Activated effector memory CD4-positive, alpha-beta T cell treated with Interleukin-2 at 50 U/mL for 16 hours (primary cell): ENCODE data around the gene PPAT.
"Not testable (repeated sequence)": the region's sequence is repeated elsewhere in the genome, so short reads cannot be mapped to it uniquely, and the experiment has no call there.

Experiments
- DNase-seq: peaks from one replicate; pipeline ENCODE4 v3.0.0-alpha.2; 2020

PPAT gene

DNA sequence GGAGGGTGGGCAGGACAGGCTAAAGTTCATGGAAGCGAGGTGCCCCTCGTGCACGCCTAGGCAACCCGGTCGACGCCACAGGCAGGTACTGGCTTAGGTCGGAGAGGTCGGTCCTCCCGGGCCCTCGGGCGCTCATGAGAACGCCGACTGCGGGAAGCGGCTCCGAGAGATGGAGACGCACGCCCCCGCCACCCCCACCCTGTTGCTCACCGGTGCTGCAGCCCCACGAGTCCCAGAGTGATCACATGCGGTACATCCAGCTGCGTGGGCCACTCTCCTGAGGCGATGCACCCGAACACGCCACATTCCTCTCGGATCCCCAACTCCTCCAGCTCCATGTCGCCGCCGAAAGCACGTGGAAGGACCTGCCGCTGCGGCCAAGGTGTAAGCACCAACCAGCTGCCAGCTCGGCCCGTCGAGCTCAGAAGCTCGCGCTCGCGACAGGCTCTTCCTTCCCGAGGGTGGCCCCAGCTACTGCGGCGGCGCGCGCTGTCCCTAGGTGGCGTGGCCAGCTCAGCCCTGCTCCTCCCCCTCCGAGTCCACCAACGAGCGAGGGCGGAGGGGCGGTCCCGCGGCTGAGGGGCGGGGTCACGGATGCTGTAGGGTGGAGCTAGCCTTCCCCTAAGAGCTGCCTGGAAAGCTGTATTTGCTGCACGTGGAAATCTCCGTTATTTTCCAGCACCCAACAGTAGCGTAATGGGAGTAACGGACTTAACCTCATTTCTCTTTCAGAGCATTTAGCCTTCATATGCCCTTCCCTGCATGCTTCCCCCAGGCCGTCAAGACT is at the start of gene PPAT:
Gene PPAT, minus strand, starts transcription at position 476 of the 787 bp plus-strand sequence. Its CDS starts 138 bp downstream, at position 338.
- DNase-seq = peak; percentile 97

DNA sequence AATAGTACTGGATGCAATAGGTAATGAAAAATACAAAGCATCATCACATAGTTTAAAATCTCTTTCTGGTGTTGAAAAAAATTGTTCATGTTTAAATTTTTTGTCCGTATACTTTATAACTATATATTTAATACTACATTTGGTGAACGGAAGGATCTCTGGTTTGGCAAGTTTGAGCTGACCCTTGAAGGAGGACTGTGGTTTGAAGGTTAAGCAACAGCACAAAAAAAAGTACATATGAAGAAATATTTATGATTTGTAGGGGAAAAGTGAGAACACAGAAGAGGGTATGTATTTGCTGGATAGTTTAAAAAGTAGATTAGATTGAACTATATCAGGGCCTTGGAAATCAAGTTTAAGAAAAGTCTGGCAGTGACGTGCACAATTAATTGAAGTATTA is 45.3 kb upstream of the PPAT start:
- no peak for DNase-seq

DNA sequence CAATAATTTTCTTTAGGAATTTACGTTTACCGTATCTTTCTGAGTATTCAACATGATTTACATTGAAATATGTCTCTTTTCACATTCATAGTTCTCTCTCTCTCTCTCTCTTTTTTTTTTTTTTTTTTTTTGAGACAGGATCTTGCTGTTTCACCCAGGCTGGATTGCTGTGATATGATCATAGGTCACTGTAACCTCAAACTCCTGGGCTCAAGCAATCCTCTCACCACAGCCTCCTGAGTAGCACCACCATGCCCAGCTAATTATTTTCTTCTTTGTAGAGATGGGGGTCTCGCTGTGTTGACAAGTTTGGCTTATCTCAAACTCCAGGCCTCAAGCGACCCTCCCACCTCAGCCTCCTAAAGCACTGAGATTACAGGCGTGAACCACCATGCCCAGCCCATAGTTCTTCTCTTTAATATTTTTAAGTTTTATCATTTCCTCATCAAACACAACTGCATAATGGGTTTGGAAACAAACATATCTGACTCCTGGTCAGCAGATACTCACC is 41.8 kb upstream of the PPAT start:
- no peak for DNase-seq

DNA sequence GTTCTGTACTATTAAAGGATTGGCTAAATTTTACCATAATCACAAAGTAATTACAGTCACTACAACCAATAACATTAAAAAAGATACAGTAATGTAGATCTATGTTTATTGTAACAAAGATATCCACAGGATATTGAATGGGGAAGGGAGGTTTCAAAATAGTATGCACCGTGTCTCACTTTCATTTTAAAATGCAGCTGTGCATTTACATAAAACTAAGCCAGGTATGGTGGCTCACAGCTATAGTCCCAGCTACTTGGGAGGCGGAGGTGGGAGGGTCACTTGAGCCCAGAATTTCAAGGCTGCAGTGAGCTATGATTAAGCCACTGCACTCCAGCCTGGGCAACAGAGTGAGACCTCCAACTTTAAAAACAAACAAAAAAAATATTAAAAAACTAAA is 40.5 kb upstream of the PPAT start:
- DNase-seq = no peak

DNA sequence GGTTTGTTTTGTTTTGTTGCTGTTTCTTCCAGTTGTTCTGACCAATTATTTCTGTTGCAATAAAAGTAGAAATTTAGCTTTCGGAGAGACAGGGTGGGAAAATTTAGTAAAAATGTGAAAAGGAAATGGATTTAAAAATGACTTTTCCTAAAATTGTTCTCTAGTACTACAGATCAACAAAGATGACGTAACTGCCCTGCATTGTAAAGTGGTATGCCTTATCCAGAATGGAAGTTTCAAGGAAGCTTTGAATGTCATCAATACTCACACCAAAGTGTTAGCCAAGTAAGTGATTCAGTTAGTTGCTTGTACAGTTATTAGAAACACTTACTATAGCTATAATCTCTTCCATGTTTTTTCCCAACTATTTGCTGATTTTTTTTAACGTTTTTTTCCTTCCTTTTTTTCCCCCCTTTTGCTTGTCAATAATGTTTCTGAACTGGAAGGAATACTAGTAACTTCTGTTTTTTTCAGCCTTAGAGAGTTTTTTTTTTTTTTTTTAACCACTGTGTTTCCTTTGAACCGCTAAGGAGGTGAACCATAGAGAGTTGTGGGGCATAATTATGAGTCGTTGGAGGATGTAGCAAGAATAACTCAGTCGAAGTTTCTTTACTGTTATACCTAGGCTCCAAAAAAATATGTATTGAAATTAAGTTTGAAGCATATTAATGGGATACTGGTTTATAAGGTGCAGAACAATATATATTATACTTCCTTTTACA is 34.2 kb upstream of the PPAT start:
- DNase-seq = no peak

DNA sequence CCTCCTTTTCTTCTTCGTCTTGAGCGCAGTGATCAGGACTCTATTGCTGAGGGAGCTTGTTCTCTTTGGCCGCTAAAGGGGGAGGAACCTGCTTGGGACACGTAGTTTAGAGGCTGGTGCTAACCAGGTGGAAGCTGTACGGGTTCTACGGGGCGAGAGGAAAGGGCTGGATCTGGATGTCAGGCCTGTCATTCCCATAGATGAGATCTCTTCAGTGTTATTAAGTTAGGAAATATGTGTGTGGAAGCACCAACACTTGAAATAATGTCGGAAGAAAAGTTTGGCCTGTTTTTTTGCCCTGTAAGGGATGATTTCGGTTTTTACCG is 32.6 kb upstream of the PPAT start:
- no peak for DNase-seq

DNA sequence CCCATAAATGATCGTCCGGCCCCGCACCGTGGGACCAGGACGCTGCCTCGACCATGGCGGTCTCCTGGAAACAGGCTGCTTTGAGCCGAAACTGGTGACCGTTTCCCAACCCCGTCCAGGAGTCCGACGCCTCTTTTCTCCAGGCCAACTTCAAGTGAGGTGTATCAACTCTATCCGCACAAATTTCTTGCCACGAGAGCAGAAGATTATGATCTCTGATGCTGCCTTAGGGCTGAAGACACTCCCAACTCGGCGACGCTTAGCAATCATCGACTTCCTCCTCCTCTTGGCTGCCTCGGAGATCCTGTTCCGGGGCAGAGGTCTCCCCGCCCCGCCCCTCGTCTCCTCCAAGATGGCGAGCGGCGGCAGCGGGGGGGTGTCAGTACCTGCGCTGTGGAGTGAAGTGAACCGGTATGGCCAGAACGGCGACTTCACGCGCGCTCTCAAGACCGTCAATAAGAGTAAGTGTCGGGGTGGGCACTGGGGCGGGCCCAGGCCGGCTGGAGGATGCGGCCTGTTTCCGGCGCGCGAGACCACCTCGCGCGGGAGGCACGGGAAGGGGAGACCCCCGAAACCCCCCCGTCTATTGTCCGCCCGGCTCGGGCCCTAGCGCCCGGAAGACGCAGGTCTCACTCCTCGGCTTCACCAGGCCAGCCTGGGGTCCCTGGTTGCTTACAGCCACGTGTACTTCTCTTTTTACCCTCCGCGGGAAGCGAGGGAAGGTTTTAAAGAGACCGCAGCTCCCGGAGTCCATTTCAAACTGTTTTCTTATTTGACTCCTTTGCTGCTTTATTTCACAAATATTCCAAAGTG is 32.1 kb upstream of the PPAT start, which contains the start of gene SRP72:
Gene SRP72, plus strand, starts transcription at position 334 of the 813 bp plus-strand sequence. Its CDS starts 19 bp downstream, at position 353.
- DNase-seq = peak; percentile 86

DNA sequence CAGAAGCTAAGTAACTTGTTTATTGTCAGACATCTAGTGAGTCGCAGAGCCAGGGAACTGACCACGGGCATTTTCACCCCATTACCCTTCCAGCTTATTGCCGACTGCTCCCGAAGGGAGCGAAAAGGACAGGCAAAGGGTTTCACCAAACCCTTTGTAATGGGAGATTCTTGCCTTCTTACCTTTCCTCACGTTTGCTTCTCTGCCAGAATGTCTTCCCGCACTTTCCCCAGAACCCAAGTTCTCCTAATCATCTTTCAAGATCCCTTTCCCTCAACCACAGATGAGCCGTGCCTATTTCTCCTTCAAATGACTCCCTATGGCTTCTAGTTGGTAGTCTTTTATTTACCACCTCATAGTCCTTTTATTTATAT is 31.5 kb upstream of the PPAT start:
- DNase-seq = no peak

DNA sequence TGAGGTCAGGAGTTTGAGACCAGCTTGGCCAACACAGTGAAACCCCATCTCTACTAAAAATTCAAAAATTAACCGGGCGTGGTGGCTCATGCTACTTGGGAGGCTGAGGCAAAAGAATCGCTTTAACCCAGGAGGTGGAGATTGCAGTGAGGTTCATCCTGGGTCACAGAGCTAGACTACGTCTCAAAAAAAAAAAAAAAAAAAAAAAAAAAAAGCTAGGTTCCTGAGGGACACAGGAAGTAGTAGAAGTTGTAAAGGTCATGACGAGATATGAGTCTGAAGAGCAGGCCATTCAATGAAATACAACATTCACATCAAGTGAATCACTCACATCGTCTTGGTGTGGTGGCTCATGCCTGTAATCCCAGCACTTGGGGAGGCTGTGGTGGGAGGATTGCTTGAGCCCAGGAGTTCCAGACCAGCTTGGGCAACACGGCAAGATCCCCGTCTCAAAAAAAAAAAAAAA is 30.9 kb upstream of the PPAT start:
- DNase-seq = not testable (repeated sequence)

DNA sequence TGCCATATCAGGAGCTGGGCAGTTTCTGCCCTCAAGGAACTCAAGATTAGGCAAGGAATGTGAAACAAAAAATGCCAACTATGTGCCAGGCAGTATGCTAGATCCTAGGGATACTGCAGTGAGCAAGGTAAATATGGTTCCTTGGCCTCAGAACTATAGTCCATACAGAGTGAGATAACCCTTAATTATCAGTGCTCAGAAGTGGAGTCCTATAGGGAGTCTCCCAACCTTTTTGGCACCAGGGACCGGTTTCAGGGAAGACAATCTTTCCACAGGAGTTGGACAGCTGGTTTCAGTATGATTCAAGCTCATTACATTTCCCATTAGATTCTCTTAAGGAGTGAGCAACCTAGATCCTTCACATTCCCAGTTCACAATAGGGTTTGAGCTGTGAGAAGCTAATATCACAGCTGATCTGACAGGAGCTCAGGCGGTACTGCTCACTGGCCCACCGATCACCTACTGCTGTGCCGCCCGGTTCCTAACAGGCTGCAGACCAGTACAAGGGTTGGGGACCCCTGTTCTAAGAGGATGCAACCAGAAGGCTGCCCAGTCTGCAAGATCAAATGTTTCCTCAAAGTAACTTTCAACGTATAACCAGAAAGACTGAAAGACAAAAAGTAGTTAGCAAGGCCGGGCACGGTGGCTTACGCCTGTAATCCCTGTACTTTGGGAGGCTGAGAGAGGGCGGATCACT is 30.3 kb upstream of the PPAT start:
- no peak for DNase-seq

DNA sequence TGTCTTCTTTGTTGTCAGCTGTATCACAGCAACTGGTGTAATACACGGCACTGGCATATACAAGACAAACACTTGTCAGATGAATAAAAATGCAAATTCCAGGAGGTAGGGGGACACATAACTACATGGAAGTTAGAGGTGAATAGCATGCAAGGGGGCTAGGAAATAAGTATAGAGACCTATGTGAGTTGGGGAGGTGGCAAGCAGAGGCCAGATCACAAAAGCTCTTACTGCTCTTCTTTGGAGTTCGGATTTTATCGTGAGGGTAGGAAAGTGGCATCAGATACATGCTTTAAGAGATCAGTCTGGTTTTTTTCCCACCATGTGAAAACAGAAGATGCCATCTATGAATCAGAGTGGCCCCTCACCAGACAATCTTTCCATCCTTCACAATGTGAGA is 29.2 kb upstream of the PPAT start:
- no peak for DNase-seq

DNA sequence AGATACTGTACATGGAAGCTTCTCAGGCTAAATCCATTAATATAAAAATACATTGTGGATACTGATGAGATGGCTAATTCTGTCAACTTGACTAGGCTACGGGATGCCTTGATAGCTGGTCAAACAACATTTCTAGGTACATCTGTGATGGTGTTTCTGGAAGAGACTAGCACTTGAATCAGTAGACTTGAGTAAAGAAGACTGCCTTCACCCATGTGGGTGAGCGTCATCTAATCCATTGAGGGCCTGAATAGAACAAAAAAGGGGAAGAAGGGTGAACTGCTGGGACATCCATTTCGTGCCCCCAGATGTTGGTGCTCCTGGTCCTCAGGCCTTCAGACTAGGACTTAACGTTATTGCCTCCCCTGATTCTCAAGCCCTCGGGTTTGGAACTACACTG is 28.3 kb upstream of the PPAT start:
- DNase-seq = no peak

DNA sequence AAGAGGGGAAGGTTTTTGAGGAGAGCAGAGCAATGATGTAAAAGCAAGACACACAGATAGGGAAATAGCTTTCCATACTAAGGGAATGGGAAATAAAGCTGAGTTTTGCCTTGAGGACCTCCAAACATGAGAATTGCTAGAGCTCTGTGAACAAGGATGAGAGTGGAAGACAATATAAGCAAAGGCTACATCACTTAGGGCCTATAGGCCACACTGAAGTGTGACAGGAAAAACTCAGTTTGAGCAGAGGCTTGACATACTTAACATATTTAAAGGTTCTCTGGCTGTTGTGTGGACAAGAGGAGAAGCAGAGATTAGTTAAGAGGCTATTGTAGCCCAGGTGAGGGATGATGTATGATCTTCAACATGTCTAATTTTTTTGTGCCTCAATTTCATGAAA is 26.7 kb upstream of the PPAT start:
- no peak for DNase-seq

DNA sequence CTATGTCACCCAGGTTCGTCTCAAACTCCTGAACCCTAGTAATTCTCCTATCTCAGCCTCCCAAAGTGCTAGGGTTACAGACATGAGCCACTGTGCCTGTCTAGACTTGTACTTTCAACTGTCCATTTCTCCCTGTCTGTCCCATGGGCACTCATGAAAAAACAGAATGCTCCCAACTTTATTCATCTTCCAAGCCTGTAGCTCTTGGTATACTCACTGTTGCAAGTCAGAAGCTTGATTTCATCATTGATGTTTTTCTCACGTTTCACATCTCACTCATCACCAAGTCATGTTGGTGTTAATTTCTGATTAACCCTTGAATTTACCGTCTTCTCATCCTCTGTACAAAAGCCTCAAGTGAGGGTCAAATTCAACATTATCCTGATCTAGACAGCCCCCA is 24.7 kb upstream of the PPAT start:
- DNase-seq = no peak

DNA sequence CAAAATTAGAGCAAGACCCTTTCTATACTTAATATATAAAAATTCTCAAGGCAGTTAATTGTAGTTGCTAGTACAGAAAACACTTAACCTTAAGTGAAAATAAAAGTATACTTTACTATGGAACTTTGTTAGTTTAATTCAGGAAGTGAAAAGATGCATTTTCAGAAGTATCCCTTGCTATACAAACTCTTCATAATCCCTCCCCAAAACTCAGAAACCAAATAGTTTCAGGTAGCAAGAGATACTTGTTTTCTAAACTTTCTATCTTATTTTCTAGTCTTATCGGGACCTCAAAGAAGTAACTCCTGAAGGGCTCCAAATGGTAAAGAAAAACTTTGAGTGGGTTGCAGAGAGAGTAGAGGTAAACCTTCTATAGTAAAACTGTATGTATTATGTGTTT is 14.9 kb upstream of the PPAT start:
- DNase-seq = no peak

DNA sequence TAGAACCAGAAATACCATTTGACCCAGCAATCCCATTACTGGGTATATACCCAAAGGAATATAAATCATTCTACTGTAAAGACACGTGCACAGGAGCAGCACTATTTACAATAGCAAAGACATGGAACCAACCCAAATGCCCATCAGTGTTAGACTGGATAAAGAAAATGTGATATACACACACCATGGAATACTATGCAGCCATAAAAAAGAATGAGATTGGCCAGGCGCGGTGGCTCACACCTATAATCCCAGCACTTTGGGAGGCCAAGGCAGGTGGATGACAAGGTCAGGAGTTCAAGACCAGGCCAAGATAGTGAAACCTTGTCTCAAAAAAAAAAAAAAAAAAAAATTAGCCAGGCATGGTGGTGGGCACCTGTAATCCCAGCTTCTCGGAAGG is 14.1 kb upstream of the PPAT start:
- DNase-seq = not testable (repeated sequence)

DNA sequence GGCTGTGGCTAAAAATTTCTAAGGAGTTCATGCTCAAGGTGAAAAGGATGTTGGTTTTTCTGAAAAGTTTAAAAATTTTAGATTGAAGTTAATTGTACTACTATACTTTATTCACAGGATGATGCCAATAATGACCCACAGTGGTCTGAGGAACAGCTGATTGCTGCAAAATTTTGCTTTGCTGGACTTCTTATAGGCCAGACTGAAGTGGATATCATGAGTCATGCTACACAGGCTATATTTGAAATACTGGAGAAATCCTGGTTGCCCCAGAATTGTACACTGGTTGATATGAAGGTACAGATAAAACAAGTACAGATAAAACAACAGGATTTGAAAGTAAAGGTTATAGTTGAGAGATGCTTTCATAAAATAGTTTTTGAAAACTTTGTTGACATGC is 12.9 kb upstream of the PPAT start:
- no peak for DNase-seq

DNA sequence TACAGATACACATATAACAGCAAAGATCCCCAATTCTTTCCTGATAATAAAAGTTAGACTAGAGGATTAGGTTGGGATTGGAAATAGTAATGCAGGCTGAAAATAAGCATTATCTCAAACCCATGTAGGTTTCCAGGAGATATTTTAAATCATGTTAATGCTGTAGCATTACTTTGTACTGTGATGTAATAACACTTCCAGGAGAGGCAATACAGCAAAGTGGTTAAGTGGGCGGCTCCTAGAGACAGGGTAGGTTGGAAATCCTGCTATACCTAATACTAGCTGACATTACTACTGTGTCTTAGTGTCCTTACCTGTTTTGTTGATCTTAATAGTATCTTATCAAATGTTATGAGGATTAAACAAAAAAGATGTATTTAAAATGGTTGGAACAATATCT is 10.3 kb upstream of the PPAT start:
- no peak for DNase-seq

DNA sequence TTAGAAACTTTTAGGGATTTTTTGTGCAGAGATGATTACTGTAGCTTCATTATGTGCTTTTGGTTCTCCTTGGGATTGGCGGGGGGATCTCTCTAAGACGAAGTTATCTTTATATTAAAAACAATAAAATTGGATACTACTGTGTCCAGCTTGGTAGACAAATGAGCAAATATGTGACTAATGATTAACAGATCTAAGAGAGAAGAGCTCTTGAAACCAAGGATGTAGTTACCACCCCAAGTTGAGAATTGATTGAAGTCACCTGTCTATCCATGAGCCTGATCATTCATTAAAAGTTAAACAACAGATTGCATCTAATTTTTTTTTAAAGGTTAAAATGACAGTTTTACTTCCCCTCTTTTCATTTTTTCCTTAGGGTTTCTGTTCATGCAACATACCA is 9.3 kb upstream of the PPAT start:
- DNase-seq = no peak

DNA sequence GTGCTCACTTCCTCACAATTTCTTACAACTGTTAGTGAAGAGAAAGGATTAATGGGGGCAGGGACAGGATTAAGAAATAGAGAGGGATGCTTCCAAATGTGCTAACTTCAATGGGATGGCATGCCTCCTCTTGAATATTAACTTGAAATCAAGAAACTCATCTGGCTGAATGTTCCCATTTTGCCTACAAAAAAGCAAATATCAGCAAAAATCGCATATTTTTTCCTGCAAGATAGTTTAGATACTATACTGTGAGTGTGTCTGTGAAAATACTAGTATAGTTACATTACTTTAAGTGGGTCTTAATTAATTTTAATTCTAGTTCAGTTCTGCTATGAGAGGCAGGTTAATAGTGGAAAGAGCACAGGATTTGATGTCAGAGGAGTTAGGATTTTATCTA is 5.6 kb upstream of the PPAT start:
- DNase-seq = no peak

DNA sequence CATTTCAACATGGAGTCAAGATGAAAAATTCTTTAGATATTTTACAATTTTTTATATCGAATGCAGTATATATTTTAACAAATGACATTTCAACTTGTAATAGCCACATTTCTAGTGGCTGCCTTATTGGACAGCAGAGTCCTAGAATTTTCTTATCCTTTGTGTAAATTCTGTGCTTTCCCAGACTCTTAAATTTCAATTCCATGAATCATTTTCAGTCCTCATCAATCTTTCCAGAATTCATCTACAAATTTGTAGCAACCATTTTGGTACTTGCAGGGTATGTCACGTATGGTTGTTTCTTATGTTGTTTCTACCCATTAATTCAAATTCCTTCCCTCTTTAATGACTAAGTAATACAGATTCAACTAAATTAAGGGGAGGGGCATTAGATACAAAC is 3.4 kb upstream of the PPAT start:
- DNase-seq = no peak

DNA sequence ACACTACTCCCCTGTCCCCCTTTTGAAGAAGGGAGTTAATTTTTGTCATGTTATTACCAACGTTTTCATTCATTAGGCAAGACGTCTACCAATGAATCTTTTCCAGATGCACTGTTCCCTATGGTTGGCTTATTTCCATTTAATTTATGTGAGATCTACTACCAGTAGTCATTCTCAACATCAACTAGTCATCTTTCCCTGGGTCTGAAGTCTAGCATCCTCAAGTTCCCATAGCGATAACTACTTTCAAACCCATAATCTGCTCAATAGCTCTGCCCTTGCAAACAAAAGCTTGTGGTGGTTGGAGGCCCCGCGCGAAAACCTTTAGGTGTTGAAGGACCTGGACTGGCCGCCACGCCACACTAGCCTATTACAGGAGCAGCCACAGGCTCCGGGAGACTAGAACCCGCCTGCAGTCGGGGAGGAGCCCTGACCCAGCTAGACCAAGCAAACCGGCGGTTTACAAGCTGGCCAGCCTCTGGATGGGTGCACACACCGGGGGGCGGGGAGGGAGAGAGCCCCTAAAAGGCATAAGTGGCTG is 746 bp downstream of the PPAT start:
- no peak for DNase-seq

DNA sequence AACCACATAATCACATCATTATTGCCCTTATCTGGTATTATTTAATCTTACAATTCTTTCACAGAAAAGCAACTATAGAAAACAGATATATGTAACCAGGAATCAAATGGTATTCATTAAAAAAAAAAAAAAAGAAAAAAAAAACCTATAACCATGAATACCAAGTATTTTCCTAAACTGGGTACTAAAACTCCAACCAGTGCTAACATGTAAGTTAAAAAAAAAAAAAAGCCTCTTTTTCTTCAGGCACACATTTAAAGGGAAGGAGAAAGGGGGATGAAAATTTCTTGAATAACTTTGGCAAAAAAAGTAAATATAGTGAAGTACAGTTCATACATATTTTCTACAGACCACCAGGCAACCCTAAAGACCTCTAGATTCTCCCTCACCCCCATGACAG is 2.1 kb downstream of the PPAT start:
- no peak for DNase-seq
